NCI-H2196 (cell line): ENCODE results near the gene ACOT2.
"Not testable (repeated sequence)": the region's sequence is repeated elsewhere in the genome, so short reads cannot be mapped to it uniquely, and the experiment has no call there.

Experiments
- DNase-seq: peaks from one replicate; lab custom pipeline; 2025; ENCODE audit not compliant: unreplicated experiment; lab: John Stamatoyannopoulos, UW

Gene ACOT2

DNA sequence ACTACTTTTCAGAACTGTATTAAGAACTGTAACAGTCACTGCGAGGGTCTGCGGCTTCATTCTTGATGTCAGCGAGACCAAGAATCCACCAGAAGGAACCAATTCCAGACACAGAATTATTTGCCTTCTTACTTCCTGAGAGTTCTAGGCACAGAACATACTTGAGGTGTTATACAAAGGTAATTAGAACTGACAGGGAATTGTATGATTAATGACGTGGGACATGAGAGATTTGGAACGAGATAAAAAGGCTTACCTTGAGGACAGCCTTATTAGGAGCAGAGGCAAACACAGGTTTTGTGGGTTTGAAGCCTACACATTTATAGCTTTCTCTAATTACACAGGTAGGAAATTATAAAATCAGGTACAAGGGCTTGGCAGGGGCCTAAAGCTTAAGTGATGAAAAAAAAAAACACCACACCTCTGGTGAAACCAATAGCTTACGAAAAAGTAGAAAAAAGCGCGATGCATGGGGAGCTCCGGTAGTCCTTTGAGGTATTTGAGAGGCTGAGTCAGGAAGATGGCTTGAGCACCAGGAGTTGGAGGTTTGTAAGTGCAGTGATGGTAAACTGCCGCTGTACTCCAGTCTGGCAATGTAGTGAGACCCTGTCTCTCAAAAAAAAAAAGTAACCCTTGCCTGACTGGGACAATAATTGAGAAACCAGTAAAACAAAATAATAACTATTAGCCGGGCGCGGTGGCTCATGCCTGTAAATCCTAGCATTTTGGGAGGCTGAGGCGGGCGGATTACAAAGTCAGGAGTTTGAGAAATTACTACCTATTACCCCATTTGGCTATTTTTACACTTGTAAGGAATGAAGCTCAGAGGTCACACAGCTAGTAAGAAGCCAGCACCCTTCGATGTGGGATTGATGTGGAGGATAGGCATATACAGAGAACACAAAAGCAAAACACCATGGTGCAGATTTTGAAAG lies 795 bp upstream of the ACOT2 start:
- DNase-seq, result no peak

DNA sequence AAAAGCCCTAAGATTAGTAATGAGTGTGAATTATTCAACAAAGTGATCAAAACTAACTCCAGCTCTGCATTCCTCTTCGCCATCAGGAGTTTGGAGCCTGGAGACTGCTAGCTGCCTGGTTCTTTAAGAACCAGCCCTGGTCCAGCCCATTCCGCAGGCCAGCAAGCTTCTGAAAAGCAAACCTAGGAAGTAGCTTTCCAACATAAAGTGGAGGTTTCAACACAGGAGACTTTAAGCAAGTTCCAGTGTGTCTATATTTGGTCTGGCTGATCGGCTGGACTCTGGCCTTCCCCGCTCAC lies 178 bp upstream of the ACOT2 start:
- DNase-seq, result not testable (repeated sequence)

DNA sequence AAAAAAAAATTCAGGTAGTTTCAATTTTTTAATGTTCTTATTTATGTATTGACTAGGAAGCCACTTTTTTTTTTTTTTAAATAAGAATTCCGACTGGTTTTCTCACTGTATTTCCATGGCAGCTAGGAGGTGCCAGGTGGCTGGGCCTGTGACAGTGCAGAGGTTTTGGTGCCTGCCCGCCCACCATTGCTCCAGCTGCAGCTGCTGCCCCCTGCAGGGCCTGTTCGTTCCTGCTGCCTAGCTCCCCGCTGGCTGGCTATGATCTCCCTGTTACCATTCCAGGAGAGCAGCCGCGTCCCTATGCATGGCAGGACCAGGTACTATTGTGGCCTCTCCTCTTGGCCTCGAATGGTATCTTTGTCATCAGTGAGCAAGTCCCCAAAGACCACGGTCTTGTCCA lies 1.9 kb downstream of the ACOT2 start:
- peak; percentile 31 for DNase-seq

DNA sequence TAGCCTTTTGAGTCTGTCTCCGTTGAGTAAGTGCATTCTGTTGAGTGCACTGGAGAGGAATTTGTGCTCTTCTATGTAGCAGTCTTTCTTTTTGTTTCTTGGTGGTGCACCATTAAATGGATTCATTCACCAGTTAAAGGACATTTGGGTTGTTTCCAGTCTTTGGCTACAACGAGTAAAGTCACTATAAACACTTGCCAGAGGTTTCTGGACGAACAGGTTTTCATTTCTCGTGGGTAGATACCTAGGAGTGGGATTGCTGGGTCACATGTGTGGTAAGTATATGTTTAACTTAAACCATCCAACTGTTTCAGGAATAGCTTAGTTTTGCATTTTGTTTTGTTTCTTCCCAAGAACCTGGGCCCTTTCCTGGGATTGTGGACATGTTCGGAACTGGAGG lies 4.0 kb downstream of the ACOT2 start:
- not testable (repeated sequence) for DNase-seq

DNA sequence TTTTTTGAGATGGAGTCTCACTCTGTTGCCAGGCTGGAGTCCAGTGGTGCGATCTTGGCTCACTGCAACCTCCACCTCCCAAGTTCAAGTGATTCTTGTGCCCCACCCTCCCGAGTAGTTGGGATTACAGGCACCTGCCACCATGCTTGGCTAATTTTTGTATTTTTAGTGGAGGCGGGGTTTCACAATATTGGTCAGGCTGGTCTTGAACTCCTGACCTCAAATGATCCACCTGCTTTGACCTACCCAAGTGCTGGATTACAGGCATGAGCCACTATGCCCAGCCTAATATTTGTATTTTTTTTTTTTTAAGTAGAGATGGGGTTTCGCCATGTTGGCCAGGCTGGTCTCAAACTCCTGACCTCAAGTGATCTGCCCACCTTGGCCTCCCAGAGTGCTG lies 4.7 kb downstream of the ACOT2 start:
- not testable (repeated sequence) for DNase-seq

GRCh38 chr14:73574251-73574650 lies 5.2 kb downstream of the ACOT2 start:
- not testable (repeated sequence) for DNase-seq

DNA sequence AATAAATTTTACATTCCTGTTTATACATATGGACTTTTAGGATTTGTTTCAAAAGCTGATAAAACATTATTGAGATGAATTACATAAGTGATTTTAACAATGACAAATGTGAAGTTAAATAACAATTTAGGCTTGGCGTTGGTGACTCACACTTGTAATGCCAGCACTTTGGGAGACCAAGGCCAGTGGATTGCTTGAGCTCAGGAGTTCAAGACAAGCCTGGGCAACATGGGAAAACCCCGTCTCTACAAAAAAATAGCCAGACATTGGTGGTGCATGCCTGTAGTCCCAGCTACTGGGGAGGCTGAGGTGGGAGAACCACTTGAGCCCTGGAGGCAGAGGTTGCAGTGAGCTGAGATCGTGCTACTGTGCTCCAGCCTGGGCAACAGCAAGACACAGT lies 7.4 kb downstream of the ACOT2 start:
- DNase-seq, result no peak

DNA sequence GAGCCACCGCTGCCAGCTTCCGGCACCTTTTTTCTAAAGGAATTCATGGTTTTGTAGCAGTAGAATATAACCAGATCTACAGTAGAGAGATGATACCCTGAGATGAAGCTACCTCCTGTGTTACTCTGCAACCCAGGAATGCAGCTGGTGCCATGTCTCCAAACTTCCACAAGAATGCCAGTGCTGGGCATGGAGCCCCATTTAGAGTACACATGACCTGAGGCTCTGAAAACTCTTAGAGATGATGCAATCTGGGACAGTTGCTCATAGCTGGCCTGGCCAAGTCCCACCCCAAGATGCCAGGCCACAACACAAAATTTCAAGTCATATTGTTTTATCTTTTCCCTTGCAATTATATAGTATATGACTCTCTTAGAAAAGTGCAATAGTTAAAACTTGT lies 8.2 kb downstream of the ACOT2 start:
- DNase-seq, result not testable (repeated sequence)

- DNase-seq, result not testable (repeated sequence)
Measured at GRCh38 chr14:73582102-73582979, 13.3 kb downstream of the ACOT2 start.

DNA sequence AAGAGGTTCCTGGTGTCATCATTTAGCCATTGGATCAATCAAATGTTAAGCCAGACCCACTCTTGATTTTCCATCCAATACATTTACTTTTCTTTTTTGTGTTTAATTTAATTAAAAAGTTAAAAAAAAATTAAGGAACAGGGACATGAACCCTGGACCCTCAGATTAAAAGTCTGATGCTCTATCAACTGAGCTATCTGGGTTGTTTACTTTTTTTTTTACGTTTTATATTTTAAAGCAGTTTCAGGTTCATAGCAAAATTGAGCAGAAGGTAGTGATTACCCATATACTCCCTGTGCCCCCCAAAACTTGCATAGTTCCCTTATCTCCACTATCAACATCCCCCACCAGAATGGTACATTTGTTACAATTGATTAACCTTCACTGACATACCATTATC lies 19.7 kb downstream of the ACOT2 start:
- DNase-seq, result no peak

GRCh38 chr14:73589116-73589515 lies 20.1 kb downstream of the ACOT2 start:
- DNase-seq, result no peak

- not testable (repeated sequence) for DNase-seq
Measured at GRCh38 chr14:73590673-73591004, 21.6 kb downstream of the ACOT2 start.

DNA sequence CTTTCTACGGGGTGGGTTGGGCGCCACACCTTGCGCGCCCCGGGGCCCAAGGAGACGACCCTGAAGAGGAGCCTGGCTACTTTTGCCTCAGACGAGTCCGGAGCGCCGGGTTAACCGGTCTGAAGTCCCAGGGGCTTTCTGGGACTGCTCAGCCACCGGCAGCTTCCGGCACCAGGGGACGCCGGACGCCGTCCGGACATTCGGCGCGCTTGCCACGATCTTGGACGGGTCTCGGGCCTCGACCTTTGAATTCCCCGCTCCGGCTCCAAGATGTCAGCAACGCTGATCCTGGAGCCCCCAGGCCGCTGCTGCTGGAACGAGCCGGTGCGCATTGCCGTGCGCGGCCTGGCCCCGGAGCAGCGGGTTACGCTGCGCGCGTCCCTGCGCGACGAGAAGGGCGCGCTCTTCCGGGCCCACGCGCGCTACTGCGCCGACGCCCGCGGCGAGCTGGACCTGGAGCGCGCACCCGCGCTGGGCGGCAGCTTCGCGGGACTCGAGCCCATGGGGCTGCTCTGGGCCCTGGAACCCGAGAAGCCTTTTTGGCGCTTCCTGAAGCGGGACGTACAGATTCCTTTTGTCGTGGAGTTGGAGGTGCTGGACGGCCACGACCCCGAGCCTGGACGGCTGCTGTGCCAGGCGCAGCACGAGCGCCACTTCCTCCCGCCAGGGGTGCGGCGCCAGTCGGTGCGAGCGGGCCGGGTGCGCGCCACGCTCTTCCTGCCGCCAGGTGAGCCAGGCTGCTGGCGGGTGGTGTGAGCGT lies 22.9 kb downstream of the ACOT2 start, which contains the start of gene ACOT4:
TSS of gene ACOT4 (plus strand) at position 184 of the 760 bp plus-strand sequence. CDS start at position 271, 87 bp downstream.
- peak; percentile 64 for DNase-seq

DNA sequence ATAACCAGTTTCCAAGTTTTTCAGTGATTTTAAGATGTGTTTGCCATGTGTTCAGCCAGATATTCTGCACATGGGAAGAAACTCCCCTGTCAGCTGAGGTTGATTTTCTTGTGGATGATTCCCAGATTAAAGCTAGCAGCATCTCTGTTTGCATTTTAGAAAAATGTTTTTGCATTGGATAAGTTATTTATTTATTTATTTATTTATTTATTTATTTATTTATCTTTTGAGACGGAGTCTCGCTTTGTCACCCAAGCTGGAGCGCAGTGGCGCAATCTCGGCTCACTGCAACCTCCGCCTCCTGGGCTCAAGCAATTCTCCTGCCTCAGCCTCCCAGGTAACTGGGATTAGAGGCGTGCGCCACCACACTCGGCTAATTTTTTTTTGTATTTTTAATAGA lies 25.5 kb downstream of the ACOT2 start:
- DNase-seq, result no peak

DNA sequence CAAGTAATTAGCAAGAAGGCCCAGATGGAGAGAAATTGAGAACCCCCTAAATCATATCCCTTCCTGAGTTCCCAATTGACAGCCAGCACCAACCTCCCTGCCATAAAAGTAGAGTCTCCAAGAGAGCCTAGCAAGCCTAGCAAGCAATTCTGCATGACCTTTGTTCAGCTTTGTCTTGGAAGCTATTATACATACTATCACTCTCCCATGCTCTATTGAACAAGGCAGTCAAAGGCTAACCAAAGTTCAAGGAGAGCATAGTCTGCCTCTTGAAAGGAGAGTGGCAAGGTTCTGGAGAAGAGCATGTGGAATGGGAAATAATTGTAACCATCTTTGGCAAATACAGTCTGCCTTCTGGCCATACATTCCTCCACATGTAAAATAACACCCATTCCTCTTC lies 30.5 kb downstream of the ACOT2 start:
- no peak for DNase-seq

DNA sequence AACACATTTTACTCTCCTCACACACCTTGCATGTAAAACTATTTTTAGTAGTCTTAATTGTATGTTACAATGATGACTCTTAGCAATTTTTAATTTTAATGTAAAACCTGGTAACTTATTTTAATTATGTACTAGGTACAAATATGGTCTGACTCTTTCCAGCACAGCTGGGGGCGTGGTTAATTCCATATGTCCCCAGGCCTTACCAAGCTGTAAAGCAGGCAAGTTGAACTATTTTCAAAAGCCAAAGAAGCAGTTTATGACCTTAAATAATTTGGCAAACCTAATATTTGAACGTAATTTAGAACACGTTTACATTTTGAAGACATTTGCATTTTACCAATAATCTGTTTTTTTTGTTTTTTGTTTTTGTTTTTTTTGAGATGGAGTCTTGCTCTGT lies 34.0 kb downstream of the ACOT2 start:
- DNase-seq, result no peak

DNA sequence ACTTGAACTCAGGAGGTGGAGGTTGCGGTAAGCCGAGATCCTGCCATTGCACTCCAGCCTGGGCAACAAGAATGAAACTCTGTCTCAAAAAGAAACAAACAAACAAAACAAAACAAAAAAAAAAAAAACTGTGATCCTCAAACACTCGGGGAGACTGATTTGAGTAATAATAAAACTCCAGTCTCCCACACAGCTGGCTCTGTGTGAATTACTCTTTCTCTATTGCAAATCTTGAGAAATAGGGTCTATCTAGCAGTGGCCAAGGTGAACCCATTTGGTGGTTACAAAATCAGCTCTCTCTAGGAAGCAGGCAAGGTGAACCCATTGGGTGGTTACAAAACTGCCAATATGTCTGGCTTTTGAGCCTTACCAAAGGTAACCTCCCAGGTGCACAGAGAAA lies 37.3 kb downstream of the ACOT2 start:
- no peak for DNase-seq

GRCh38 chr14:73607241-73607640 lies 38.2 kb downstream of the ACOT2 start:
- DNase-seq, result no peak

GRCh38 chr14:73610687-73611086 lies 41.7 kb downstream of the ACOT2 start:
- DNase-seq, result no peak

GRCh38 chr14:73612339-73613045 lies 43.5 kb downstream of the ACOT2 start, which contains the start of gene ACOT6:
TSS of gene ACOT6 (plus strand) at chr14:73612517. CDS start at chr14:73612572, 55 bp downstream.
- DNase-seq, result peak; percentile 33

DNA sequence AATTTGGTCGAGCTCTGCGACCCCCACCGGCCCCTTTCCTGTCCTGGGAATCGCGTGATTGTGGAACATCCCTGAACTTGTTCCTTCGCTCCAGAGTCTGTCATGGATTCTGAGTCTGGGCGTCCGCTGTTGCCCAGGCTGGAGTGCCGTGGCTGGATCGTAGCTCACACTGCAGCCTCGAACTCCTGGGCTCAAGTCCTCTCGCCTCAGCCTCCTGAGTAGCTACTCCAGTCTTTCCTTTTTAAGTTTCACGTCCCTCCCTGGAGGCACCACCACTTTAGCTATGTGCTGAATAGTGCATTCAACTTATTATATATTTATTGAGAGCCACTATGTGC lies 44.0 kb downstream of the ACOT2 start:
- DNase-seq, result no peak
